GM12874 (cell line): Measurements from ENCODE around the gene MELTF.

Source experiments
- TF ChIP-seq, protein P1 (sequence below): IDR thresholded peaks from 2 replicates; pipeline ENCODE4 v1.5.1; 2011; ENCODE audit warnings: low read depth, mild to moderate bottlenecking, control low read depth, low read length, moderate library complexity; ENCODE audit not compliant: insufficient read depth

MELTF gene

DNA sequence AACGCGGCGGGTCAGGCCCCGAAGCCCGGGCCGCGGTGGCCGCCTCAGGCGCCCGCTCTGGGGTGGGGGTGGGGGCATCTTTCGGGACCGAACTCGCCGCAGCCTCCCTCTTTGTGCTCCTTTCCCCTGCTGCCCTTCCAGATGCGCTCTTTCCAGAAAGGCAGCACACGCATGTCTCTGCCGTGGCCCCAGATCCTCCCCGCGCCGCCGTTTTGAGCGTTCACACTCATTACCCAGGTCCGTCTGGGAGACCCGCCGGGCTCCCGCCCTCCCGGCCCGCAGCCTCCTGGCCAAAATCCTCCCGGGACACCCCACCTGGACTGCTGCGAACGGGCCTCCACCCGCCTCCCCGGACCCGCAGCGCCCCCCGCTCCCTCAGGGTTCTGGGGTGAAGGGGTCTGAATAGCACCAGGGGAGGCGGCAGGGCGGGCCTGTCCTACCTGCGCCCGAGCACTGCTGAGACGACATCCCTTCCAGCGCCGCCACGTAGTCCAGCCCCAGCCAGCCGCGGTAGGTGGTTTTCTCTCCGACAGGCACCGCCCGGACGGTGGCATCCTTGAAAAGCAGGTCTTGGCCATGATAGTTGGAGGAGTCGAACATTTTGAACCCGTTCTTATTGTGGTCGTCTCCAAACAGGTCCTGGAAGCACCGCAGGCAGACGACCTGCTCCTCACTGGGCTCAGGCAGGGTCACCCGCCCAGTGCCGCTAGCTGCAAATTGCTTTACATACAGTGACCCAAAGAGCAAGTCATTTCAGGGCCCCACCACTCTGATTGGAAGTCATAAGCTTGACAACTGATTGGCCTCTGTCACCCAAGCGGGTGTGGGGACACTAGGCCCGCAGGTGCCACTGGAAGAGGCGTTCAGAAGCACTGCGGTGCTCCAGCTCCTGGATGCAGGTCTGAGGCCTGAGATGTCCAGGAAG, 25.9 kb downstream of the MELTF start:
- TF ChIP-seq, protein P1, sequence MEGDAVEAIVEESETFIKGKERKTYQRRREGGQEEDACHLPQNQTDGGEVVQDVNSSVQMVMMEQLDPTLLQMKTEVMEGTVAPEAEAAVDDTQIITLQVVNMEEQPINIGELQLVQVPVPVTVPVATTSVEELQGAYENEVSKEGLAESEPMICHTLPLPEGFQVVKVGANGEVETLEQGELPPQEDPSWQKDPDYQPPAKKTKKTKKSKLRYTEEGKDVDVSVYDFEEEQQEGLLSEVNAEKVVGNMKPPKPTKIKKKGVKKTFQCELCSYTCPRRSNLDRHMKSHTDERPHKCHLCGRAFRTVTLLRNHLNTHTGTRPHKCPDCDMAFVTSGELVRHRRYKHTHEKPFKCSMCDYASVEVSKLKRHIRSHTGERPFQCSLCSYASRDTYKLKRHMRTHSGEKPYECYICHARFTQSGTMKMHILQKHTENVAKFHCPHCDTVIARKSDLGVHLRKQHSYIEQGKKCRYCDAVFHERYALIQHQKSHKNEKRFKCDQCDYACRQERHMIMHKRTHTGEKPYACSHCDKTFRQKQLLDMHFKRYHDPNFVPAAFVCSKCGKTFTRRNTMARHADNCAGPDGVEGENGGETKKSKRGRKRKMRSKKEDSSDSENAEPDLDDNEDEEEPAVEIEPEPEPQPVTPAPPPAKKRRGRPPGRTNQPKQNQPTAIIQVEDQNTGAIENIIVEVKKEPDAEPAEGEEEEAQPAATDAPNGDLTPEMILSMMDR, result no peak

DNA sequence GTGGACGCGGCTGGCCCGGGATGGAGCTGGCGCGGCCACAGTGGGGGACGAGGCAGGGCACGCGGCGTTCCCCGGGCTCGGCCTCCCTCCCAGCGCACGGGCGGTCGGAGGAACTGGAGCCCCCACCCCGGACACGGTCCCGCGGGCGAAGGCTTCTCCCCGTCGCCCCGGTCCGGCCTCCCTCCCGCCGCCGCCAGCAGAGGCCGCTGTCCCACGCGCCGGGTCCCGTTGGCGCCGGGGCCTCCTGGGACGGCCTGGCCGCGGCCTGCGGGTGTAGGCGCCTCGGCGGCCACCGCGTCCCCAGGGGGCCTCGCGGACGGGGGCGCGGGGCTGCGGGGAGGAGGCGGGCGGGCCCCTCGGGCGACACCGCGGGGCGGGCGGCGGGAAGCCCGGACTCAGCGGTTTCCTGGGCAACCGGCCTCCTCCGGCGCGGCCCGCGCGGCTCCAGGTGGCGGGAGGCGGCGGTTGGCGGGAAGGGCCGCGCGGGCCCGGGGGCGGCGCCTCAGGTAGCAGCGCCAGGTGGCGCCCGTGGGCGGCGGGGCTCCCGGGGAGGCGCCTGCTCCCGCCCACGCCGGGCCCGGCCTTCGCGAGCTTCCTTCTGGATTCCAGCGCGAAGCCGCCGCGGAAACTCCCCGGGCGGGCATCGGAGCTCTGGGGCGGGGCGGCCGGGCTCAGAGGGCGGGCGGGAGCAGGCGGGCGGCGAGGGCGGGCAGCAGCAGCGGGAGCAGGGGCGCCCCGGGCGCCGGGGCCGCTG, 26.7 kb downstream of the MELTF start:
- TF ChIP-seq, protein P1, result peak; percentile 78

DNA sequence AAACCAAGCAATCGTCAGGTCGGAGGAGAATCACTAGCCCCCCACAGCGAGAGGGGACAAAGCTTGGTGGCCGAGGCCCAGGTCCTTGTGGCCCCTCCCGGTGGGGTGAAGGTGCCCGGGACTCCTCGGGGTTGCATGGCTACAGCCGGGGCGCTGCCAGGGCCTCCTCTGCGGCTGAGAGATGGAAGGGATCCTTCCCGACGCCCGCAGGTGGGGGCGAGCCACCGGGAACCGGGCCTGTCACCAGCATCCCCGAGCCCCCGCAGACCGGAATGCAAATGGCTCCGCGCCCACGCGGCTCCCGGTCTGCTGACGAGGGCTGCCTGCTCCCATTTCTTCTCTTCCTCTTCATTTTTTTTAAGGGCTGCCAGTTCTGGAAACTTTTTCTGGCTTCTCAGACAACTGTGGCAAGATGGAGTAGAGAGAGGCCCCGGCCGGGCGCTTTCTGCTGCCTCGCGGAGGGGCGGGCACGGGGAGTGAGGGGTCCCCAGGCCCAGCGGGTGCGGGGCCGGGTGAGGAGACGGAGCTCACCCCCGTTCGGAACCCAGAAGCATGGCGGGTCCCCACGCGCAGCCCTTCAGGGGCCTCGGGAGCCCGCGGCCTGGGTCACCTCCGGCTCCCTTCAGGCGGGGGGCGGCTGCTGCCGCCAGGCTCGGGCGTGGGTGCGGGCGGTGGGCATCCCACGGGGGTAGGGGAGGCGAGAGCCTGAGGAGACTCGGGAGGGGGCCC, 27.5 kb downstream of the MELTF start:
- TF ChIP-seq, protein P1, result no peak

DNA sequence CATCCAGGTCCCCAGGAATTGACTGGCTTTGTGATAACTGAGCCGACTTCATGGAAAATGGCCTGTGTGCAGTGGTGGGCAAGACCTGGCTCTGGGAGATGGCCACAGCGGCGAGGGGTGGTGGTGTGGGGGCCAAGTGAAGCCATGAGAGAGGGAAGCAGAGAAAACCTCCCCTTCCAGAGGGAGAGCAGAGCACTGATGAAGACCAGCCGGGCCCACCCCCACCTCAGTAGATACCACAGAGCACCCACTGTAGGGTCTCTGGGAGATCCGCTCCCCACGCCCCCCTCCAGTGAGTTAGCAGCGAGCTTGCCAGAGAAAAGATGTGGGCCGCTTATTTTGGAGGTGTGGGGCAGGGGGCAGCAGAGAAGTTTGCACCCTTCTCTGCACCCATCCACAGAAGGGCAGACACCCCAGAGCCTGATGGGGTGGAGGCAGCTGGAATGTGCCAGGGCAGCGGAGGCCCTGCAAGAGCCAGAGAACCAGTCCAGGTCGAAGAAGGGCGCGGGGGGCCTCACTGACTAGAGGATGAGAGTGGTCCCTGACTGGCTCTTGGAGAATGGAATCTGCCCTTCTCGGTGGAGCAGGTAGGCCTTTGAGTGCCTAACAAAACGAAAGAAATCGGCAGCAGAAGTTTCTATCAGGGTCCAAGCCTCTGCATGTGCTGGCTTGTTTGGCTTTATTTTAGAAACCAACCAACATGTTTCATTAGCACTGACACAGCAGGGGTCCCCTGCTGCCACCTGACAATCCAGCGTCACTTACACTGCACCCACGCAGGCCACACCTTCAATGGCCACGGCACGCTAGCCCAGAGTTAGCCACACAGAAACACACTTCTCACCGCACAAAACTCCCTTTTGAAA, 28.3 kb downstream of the MELTF start:
- TF ChIP-seq, protein P1, result no peak

DNA sequence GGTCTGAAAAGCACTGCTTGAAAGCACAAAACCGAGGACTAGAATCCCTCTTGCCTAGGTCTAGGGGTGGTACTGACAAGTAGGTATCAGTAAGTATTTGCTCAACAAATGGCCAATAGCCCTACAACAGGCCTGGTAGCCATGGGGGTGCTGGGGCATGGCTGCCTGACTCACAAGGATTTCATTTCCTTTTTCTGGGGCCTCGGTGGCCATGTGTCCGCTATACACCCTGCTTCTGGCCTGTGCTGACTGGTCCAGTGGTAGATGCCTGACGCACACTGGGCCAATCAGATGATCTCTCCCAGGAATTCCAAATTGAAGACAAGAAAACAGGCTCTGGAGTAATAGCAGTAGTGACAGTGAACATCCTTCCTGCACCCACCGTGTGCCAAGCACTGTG, 29.4 kb downstream of the MELTF start:
- TF ChIP-seq, protein P1, result no peak

DNA sequence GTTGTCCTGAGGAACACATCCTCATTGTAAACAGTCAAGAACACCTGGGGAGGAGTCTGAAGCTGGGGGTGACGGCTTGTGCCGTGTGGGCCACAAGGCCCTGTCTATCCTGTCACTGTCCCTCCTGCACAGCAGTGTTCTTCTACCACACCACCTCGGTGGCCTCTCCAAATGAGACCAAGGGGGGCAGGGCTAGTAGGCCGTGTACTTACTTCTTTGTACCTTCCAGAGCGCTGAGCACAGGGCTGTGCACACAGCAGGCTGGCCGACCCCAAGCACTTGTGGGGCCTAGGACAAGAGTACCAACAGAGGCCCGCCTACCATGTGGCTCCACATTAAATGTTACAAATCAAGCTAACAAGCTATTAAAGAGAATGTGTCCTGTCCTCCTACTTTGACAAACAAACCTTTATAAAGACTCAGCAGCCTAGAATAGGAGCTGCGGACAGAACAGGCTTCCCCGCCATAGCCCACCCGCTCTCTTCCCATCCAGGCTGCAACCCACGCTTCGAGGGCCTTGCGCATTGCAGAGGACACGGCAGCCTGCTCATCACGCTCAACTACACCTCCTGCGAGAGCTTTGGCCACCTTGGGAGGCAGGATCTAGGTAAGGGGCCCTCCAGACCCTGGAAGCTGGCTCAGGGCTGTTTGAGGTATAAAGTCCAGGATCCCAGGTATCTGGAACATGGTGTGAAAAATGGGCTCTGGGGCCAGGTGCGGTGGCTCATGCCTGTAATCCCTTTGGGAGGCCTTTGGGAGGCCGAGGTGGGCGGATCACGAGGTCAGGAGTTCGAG, 30.5 kb downstream of the MELTF start:
- TF ChIP-seq, protein P1, result no peak
